Measurements from ENCODE around the gene PLA2G4D.

DNA sequence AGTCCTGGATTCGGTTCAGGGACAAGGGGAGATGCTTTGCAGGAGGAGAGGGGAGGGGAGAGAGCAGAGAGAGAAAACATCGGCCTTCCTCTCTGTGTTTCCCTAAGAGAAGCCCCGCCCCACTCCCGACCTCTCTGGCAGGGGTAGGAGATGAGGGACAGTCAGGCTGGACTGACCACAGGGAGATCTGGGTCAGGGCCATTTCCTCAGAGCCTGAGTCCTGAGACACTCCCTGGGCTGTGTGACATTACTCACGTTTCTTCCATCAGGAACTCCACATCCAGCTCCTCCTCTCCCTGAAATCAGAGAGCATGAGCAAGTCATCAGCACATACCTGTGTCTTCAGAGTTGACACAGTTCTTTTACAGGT is 9.1 kb downstream of the PLA2G4D start:
- TF ChIP-seq, protein P1, sequence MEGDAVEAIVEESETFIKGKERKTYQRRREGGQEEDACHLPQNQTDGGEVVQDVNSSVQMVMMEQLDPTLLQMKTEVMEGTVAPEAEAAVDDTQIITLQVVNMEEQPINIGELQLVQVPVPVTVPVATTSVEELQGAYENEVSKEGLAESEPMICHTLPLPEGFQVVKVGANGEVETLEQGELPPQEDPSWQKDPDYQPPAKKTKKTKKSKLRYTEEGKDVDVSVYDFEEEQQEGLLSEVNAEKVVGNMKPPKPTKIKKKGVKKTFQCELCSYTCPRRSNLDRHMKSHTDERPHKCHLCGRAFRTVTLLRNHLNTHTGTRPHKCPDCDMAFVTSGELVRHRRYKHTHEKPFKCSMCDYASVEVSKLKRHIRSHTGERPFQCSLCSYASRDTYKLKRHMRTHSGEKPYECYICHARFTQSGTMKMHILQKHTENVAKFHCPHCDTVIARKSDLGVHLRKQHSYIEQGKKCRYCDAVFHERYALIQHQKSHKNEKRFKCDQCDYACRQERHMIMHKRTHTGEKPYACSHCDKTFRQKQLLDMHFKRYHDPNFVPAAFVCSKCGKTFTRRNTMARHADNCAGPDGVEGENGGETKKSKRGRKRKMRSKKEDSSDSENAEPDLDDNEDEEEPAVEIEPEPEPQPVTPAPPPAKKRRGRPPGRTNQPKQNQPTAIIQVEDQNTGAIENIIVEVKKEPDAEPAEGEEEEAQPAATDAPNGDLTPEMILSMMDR (IDR thresholded peaks at IDR 0.05 in 2 of 3, conservative IDR thresholded peaks at IDR 0.05 in 1 of 3; ENCODE audit: control insufficient read depth in 2 of 3, extremely low read depth in 1 of 3, insufficient read depth in 1 of 3, low read depth in 3 of 3, low read length in 3 of 3): no peak
- TF ChIP-seq, protein P2, sequence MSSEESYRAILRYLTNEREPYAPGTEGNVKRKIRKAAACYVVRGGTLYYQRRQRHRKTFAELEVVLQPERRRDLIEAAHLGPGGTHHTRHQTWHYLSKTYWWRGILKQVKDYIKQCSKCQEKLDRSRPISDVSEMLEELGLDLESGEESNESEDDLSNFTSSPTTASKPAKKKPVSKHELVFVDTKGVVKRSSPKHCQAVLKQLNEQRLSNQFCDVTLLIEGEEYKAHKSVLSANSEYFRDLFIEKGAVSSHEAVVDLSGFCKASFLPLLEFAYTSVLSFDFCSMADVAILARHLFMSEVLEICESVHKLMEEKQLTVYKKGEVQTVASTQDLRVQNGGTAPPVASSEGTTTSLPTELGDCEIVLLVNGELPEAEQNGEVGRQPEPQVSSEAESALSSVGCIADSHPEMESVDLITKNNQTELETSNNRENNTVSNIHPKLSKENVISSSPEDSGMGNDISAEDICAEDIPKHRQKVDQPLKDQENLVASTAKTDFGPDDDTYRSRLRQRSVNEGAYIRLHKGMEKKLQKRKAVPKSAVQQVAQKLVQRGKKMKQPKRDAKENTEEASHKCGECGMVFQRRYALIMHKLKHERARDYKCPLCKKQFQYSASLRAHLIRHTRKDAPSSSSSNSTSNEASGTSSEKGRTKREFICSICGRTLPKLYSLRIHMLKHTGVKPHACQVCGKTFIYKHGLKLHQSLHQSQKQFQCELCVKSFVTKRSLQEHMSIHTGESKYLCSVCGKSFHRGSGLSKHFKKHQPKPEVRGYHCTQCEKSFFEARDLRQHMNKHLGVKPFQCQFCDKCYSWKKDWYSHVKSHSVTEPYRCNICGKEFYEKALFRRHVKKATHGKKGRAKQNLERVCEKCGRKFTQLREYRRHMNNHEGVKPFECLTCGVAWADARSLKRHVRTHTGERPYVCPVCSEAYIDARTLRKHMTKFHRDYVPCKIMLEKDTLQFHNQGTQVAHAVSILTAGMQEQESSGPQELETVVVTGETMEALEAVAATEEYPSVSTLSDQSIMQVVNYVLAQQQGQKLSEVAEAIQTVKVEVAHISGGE (CRISPR knock-in tag; IDR thresholded peaks at IDR 0.05): no peak
- TF ChIP-seq RAD51 (IDR thresholded peaks at IDR 0.05) (no peak), POLR2A (IDR thresholded peaks at IDR 0.05; ENCODE audit: low read depth, low read length) (no peak), FOXM1 (IDR thresholded peaks at IDR 0.05; ENCODE audit: low read depth, low read length) (no peak), MYB (IDR thresholded peaks at IDR 0.05; ENCODE audit: borderline replicate concordance, low read depth, low read length) (no peak), GABPA (IDR thresholded peaks at IDR 0.05; ENCODE audit: low read depth) (no peak), EP300 (IDR thresholded peaks at IDR 0.05; ENCODE audit: borderline replicate concordance in 1 of 2, control insufficient read depth in 1 of 2, low read depth in 2 of 2, low read length in 2 of 2) (no peak)

All from GM12878 (cell line).